ENCODE results near the gene KCNG2.

- TF ChIP-seq CTCF (IDR thresholded peaks at IDR 0.05; ENCODE audit: poor library complexity, severe bottlenecking) (no peak), SMC3 (conservative IDR thresholded peaks at IDR 0.05; ENCODE audit: poor library complexity) (no peak), EZH2 (IDR thresholded peaks at IDR 0.05; ENCODE audit: borderline replicate concordance, insufficient read depth, low read length, poor library complexity, severe bottlenecking) (no peak), EP300 (conservative IDR thresholded peaks at IDR 0.05; ENCODE audit: poor library complexity, severe bottlenecking) (no peak), POLR2AphosphoS5 (IDR thresholded peaks at IDR 0.05) (no peak), MXI1 (conservative IDR thresholded peaks at IDR 0.05; ENCODE audit: poor library complexity, severe bottlenecking) (no peak)
Measured at GRCh38 chr18:79940126-79940813, 142.5 kb downstream of the KCNG2 start.
